Measurements from ENCODE around the gene FCGBP.
A peak's percentile ranks its signal among the peaks of the same experiment; 100 is the strongest.
"Not testable (repeated sequence)": the region's sequence is repeated elsewhere in the genome, so short reads cannot be mapped to it uniquely, and the experiment has no call there.

Gene FCGBP

DNA sequence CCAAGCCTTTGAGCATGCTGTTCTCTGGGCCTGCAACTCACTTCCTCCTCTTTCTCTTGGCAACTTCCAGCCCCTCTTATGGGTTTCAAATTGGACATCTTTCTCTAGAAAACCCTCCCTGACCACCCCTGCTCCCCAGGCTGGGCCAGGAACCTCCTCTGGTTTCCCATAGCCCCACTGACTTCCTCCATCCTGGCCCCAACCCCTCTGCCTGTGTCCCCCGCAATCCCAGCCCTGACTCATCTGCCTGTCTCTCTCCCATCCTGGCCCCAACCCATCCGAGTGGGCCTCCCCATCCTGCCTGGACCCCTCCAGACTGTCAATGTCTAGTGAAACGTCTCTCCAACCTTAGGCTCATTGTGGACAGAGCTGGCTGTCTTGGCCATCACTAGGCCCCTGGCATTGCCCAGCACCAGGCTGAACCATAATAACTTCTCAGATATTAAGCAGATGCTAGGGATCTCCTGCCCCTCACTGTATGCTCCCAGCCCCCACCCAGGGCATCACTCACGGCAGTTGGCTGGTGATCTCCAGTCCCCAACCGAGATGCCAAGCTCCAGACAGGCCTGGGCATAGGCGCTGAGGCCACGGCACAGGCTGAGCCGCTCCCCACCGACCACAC lies 16.8 kb downstream of the FCGBP start:
- no peak for DNase-seq (ENCODE audit: low read depth, low spot score)

GRCh38 chr19:39916851-39917396 lies 17.5 kb downstream of the FCGBP start:
- no peak for DNase-seq (ENCODE audit: low read depth, low spot score)

GRCh38 chr19:39916236-39916635 lies 18.2 kb downstream of the FCGBP start:
- DNase-seq (ENCODE audit: low read depth, low spot score): no peak

DNA sequence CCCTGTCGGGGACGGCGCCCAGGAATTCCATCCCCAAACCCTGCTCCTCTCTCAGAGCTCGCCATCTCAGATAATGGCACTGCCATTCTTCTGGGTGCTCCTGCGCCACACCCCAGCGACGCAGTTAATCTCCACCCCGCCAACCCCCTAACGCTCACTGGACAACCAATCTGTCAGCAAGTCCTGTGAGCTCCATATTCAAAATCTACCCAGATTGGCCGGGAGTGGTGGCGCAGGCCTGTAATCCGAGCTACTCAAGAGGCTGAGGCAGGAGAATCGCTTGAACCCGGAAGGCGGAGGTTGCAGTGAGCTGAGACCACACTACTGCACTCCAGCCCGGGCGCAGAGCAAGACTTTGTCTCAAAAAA lies 18.6 kb downstream of the FCGBP start:
- no peak for DNase-seq (ENCODE audit: low read depth, low spot score)

DNA sequence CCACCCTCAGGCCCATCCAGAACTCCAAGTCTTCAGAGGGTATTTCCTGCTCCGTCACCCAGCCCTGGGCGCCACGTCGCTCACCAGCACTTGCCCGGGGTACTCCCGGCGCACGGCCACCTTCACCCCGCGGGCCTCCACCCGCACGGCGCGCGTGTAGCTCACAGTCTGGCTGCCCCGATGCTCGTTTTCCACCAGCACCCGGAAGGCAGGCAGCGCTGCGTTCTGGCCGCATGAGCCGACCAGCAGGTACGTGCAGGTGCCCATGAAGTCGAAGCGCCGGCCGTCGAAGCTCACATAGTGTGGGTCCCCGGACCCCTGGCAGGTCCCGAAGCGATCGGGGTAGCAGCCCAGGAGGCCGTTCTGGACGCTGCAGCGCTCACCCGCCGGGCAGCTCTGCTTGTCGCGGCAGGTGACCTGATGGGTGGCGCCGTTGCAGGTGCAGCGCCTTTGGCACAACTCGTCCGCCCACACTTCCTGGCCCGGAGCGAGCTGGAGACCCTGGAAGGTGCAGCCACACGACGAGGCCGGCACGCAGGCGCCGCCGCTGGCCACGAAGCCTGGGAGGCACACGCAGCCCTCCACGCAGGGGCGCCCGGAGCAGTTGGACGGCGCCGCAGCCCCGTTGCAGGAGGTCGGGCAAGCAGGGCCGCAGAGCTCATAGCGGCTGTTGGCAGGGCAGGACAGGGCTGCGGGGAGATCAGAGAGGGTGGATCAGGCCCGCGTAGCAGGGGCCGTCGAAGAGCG lies 19.2 kb downstream of the FCGBP start:
- no peak for DNase-seq (ENCODE audit: low read depth, low spot score)

- no peak for DNase-seq (ENCODE audit: low read depth, low spot score)
Observed at GRCh38 chr19:39913682-39914333, 20.6 kb downstream of the FCGBP start.

GRCh38 chr19:39908803-39909202 lies 25.6 kb downstream of the FCGBP start:
- DNase-seq (ENCODE audit: low read depth, low spot score): no peak

GRCh38 chr19:39906820-39907611 lies 27.4 kb downstream of the FCGBP start:
- DNase-seq (ENCODE audit: low read depth, low spot score): no peak

GRCh38 chr19:39906283-39906682 lies 28.2 kb downstream of the FCGBP start:
- DNase-seq (ENCODE audit: low read depth, low spot score): no peak

DNA sequence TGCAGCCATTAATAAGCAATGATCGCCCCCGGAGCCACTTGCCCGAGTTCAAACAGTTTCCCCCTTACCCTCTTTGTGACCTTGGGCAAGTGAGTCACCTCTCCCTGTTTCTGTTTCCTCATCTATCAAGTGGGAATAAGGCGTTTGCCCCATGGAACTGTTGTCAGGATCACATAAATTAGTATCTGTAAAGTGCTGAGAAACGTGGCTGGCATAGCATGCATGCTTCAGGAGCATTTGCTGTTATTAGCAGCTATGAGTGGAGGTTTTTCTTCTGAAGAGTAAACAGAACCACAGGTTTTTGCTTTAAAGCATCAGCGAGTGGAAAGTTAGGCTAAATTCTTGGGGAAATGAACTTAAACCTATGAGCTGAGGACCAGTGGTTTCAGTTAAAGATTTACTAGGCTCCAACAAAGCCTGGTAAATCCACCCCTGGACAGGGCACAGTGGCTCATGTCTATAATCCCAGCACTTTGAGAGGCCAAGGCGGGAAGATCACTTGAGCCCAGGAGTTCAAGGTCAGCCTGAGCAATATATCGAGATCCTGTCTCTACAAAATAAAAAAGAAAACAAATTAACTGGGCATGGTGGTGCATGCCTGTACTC lies 30.8 kb downstream of the FCGBP start:
- DNase-seq (ENCODE audit: low read depth, low spot score): not testable (repeated sequence)

DNA sequence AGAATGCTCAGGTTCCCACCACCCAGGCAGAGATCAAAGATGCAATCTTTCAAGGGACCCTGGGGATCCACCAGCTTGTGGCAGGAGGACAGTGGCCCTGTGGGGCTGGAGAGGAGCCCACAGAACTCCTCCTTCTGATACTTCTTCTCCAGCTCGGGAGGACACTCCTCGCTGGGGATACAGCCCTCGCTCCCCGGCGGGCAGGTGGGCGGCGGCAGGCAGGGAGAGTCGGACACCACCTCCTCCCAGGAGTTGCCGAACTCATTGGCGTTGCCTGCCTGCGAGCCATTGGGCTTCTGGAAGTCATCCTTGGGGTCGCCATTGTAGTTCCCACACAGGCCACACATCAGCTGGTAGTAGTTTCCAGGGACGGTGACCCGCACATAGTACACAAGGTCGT lies 32.1 kb downstream of the FCGBP start:
- DNase-seq (ENCODE audit: low read depth, low spot score): not testable (repeated sequence)

GRCh38 chr19:39901681-39902080 lies 32.8 kb downstream of the FCGBP start:
- not testable (repeated sequence) for DNase-seq (ENCODE audit: low read depth, low spot score)

GRCh38 chr19:39898858-39899257 lies 35.6 kb downstream of the FCGBP start:
- not testable (repeated sequence) for DNase-seq (ENCODE audit: low read depth, low spot score)

- peak; percentile 14 for DNase-seq (ENCODE audit: low read depth, low spot score)
Observed at GRCh38 chr19:39897511-39898245, 36.8 kb downstream of the FCGBP start.

GRCh38 chr19:39895096-39895495 lies 39.3 kb downstream of the FCGBP start:
- not testable (repeated sequence) for DNase-seq (ENCODE audit: low read depth, low spot score)

GRCh38 chr19:39894236-39894606 lies 40.2 kb downstream of the FCGBP start:
- DNase-seq (ENCODE audit: low read depth, low spot score): not testable (repeated sequence)

DNA sequence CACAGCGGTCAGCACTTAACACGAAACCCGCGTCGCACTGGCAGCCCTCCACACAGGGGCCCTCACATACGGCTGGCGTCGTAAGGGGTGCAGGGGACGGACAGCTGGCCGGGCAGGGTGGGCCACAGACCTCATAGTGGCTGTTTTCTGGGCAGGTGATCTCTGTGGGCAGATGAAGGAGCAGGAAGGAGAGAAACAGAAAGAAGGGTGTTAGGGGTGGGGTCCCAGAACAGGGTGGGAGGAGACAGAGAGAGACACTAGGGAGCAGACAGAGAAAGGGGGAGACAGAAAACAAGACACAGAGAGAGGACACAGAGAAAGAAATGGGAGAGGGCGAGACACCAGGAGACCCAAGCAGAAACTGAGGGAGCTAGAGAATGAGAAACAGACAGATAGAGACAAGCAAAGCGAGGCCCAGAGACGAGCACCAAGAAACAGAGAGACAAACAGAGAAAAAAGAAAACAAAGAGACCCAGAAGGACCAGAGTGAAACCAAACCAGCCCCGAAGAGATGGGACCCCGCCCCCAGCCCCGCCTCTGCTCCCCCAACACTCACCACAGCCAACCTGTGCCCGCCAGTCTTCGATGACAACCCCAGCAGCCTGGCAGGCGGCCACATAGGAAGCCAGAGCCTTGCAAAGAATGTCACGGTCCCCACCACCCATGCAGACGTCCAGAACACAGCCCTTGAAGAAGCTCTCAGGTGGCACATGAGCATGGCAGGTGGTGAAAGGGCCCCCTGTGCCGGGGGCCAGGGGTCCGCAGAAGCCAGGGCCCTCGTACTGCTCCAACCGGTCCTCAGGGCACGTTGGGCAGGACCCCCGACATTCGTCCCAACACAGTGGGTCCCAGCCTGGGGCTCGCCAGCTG lies 40.8 kb downstream of the FCGBP start:
- not testable (repeated sequence) for DNase-seq (ENCODE audit: low read depth, low spot score)

- DNase-seq (ENCODE audit: low read depth, low spot score): not testable (repeated sequence)
Observed at GRCh38 chr19:39892506-39892902, 41.9 kb downstream of the FCGBP start.

DNA sequence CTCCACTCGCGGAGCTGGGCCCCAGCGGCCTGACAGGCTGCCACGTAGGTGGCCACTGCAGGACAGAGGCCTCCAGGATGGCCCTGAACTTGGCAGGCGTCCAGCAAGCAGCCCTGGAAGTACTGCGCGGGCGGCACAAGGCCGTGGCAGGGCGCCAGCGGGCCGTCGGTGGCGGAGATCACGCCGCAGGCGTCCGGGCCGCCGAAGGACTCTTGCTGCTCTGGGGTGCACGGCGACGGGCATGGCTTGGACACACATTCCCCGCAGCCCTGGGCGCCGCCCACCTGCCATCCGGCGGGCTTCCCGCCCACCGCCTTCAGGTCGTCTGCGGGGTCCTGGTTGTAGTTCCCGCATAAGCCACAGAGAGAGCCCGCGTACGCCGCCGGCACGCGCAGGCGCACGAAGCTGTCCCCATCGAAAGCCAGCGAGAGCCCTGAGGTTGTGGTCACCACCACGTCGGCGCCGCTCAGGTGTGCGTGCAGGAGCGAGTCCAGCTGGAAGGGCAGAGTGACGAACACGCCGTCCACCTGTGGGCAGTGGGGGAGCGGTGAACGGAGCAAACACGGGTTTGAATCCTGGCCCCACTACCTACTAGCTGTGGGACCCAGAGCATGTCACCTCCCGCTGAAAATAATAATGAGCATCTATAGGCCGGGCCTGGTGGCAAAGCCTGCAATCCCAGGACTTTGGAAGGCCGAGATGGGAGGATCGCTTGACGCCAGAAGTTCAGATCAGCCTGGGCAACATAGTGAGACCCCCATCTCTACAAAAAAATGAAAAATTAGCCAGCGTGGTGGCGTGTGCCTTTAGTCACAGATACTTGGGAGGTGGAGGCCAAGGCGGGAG lies 42.6 kb downstream of the FCGBP start:
- DNase-seq (ENCODE audit: low read depth, low spot score): not testable (repeated sequence)

All from activated CD4-positive, CD25-positive, alpha-beta regulatory T cell treated with anti-CD3 and anti-CD28 coated beads, Interleukin-2, amount 50 U/mL, for 16 hours (primary cell).